Spleen (tissue), 11 donors: ENCODE results near the gene FBXL16. TPM values are rescaled to one million over a fixed set of nuclear protein-coding genes. Genes with fewer than 3 reads are reported as not detected.

ENCODE experiments used
- DNase-seq: peaks from one replicate; pipeline ENCODE4 v3.0.0-alpha.2; 2020
- H3K27ac ChIP-seq, 8 donors: fragments of 200-600 bp; sonication (generic) in 7 of 8; 1 replicate in 4 of 8; 2 replicates in 4 of 8; pipeline versions ENCODE4 v1.5.0 to v1.8.0; 2016 to 2021; ENCODE audit warnings: inconsistent platforms in 4 of 8, mild to moderate bottlenecking in 4 of 8, moderate library complexity in 1 of 8
- H3K27me3 ChIP-seq, 7 donors: fragments of 200-600 bp; sonication (generic) in 6 of 7; replicated peaks in 1 of 7; 1 replicate in 4 of 7; 2 replicates in 3 of 7; pipeline versions ENCODE4 v1.5.0 to v1.8.0; 2016 to 2021; ENCODE audit warnings: inconsistent platforms in 3 of 7, mild to moderate bottlenecking in 1 of 7
- H3K36me3 ChIP-seq, 6 donors: fragments of 200-600 bp; sonication (generic) in 5 of 6; 1 replicate in 4 of 6; 2 replicates in 2 of 6; pipeline versions ENCODE4 v1.5.0 to v1.8.0; 2016 to 2021; ENCODE audit warnings: inconsistent platforms in 2 of 6
- H3K4me1 ChIP-seq, 6 donors: fragments of 200-600 bp; sonication (generic) in 5 of 6; 1 replicate in 3 of 6; 2 replicates in 3 of 6; pipeline versions ENCODE4 v1.5.0 to v1.8.0; 2016 to 2021; ENCODE audit warnings: inconsistent platforms in 3 of 6
- H3K4me3 ChIP-seq, 8 donors: fragments of 200-600 bp; sonication (generic) in 7 of 8; 1 replicate in 4 of 8; 2 replicates in 4 of 8; pipeline versions ENCODE4 v1.5.0 to v1.8.0; 2016 to 2021; ENCODE audit warnings: inconsistent platforms in 4 of 8, mild to moderate bottlenecking in 4 of 8, moderate library complexity in 2 of 8
- H3K9me3 ChIP-seq, 8 donors: fragments of 200-600 bp; sonication (generic) in 7 of 8; 1 replicate in 4 of 8; 2 replicates in 4 of 8; pipeline versions ENCODE4 v1.5.0 to v1.8.0; 2016 to 2021; ENCODE audit warnings: inconsistent platforms in 4 of 8
- CTCF ChIP-seq, 11 experiments: fragments of 200-600 bp in 7 of 11; fragments of 450-650 bp in 4 of 11; sonication (generic) in 4 of 11; IDR thresholded peaks in 8 of 11; conservative IDR thresholded peaks in 3 of 11; 1 replicate in 7 of 11; 2 replicates in 4 of 11; pipeline versions ENCODE4 v1.4.0 to v1.8.0; 2016 to 2021; ENCODE audit warnings: antibody characterized with exemption in 11 of 11, inconsistent platforms in 4 of 11, mild to moderate bottlenecking in 1 of 11
- POLR2A ChIP-seq, 3 donors: fragments of 450-650 bp; IDR thresholded peaks; one replicate each; pipeline ENCODE4 v1.5.1; 2017; ENCODE audit warnings: antibody characterized with exemption in 3 of 3, mild to moderate bottlenecking in 1 of 3
- POLR2AphosphoS5 ChIP-seq, 3 donors: sonication (generic); formaldehyde crosslinking; IDR thresholded peaks; one replicate each; pipeline ENCODE4 v1.5.1; 2017; ENCODE audit warnings: antibody characterized with exemption in 3 of 3
- WGBS, 5 donors: extraction: QIAGEN DNeasy Blood & Tissue Kit in 3 of 5; methylation state at CpG; one replicate each; pipeline versions ENCODE4 v1.1.5 to v1.1.7; 2013 to 2018; 5-methylcytosine and 5-hydroxymethylcytosine counted together
- intact Hi-C: fragments of 100-400 bp; cut with DNase I; formaldehyde crosslinking; loops from one replicate; pipeline ENCODE4 v1.15.0; 2023; ENCODE audit warnings: low total_unique reads
- polyA plus RNA-seq, 3 donors: library from polyadenylated mRNA; stranded (reverse); fragments of 200-250 nt; gene quantifications; one replicate each; pipeline ENCODE4 v1.2.1, GENCODE V29; 2013
- total RNA-seq, 7 donors: library from RNA; depleted of rRNA in 3 of 7; stranded (reverse); fragments of >200 nt in 3 of 7; fragmentation: NEBNext Ultra II Directional in 4 of 7; extraction: Animal tissue kit (Norgen Biotek cat#: 25700) in 4 of 7; gene quantifications; one replicate each; pipeline versions ENCODE4 v1.1.0 to v1.2.1, GENCODE V29; 2016 to 2021
- donor health status: healthy with polysubstance abuse.
- donor health status: DM: no; HTN: no; CAD: no; lungs with moderate emphysema.
- donor health status: DM: no; HTN: no; CAD: no.
- donor health status: Bipolar disorder and iron deficiency.
- donor health status: healthy.
- donor health status: DM: no; HTN: no; CAD: no.
- donor health status: DM: yes; HTN: yes; CAD: no.

Gene FBXL16
- total and polyA plus RNA-seq, 10 donors, result 0.48 to 2.6 (median 1.5) TPM

- Histone ChIP-seq H3K4me1 (peaks cover 14 to 50% (median 34%) of the 10 kb centered on the region in 6 donors), H3K4me3 (peak overlapping the region; percentile 6 to 72 (median 46)), H3K9me3 (no peaks in the 10 kb centered on the region), H3K27me3 (peaks cover 0 to 84% (median 49%) of the 10 kb centered on the region in 7 donors), H3K36me3 (no peaks in the 10 kb centered on the region), H3K27ac (peak overlapping the region in 2 of 8 donors; percentile 56 to 73)
- intact Hi-C loops, result no loop called here
- no peak for DNase-seq
- 0 to 8% (median 3%) methylated on average over 12 to 37 of the region's 37 CpGs for WGBS, 5 donors
- TF ChIP-seq POLR2A (IDR thresholded peaks at IDR 0.05), result no peak
- TF ChIP-seq CTCF (IDR thresholded peaks at IDR 0.05 in 8 of 11, conservative IDR thresholded peaks at IDR 0.05 in 3 of 11), result no peak
- TF ChIP-seq POLR2AphosphoS5 (IDR thresholded peaks at IDR 0.05), result no peak
Observed at GRCh38 chr16:694863-695354, 10.7 kb downstream of the FBXL16 start.

DNA sequence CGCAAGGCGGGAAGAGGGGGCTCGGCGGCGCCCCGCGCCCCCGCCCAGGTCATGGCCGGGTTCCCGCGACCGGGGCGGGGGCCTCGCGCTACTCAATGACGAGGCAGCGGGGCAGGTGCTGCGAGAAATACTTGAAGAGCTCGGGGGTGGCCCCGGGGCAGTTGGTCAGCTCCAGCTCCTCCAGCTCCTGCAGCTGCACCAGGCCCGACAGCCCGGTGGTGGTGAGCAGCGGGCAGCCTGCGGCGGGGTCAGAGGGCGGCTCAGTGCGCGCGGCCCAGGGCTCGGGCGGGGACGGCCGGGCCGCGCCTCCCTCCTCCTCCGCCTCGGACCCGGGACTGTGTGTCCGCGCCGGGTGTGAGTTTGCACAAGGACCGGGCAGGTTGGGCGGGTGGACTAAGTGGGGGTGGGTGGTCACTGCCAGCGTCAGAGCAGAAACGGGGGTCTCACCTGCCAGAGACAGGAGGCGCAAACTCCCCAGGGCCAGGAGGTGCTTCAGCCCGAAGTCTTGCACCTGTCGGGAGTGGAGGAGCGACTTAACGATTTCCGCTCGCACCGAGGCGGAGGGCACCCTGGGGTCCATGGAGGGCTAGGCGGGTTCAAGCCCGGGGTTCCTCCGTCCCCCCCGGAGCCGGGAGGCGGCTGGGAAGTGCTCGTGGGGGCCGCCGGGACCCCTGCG is 11.3 kb downstream of the FBXL16 start:
- no peak for TF ChIP-seq CTCF (IDR thresholded peaks at IDR 0.05 in 8 of 11, conservative IDR thresholded peaks at IDR 0.05 in 3 of 11)
- no peak for TF ChIP-seq POLR2A (IDR thresholded peaks at IDR 0.05)
- TF ChIP-seq POLR2AphosphoS5 (IDR thresholded peaks at IDR 0.05), result no peak
- intact Hi-C loops, result no loop called here
- H3K4me3 ChIP-seq, result peak overlapping the region; percentile 6 to 72 (median 46)
- H3K27ac ChIP-seq, result peak overlapping the region in 2 of 8 donors; percentile 56 to 73
- H3K36me3 ChIP-seq, result no peaks in the 10 kb centered on the region
- H3K27me3 ChIP-seq, result peaks cover 0 to 78% (median 43%) of the 10 kb centered on the region in 7 donors
- peaks cover 19 to 50% (median 39%) of the 10 kb centered on the region in 6 donors for H3K4me1 ChIP-seq
- WGBS, 5 donors, result 2 to 11% (median 4%) methylated on average over 11 to 64 of the region's 64 CpGs
- no peaks in the 10 kb centered on the region for H3K9me3 ChIP-seq
- no peak for DNase-seq

- no peaks in the 10 kb centered on the region for H3K36me3 ChIP-seq
- DNase-seq, result no peak
- peaks cover 0 to 73% (median 39%) of the 10 kb centered on the region in 7 donors for H3K27me3 ChIP-seq
- intact Hi-C loops, result no loop called here
- WGBS, 5 donors, result 3 to 24% (median 13%) methylated on average over 17 to 37 of the region's 37 CpGs; no CpG with 5 or more reads in 1 of the 5 donors
- H3K27ac ChIP-seq, result peak overlapping the region in 1 of 8 donors; percentile 11
- TF ChIP-seq CTCF (IDR thresholded peaks at IDR 0.05 in 8 of 11, conservative IDR thresholded peaks at IDR 0.05 in 3 of 11) (no peak), POLR2AphosphoS5 (IDR thresholded peaks at IDR 0.05) (peak in 1 of 3 donors; percentile 1)
- peak overlapping the region in 4 of 8 donors; percentile 40 to 72 (median 46) for H3K4me3 ChIP-seq
- no peaks in the 10 kb centered on the region for H3K9me3 ChIP-seq
- peaks cover 25 to 54% (median 45%) of the 10 kb centered on the region in 6 donors for H3K4me1 ChIP-seq
Observed at GRCh38 chr16:693766-694165, 11.8 kb downstream of the FBXL16 start.

DNA sequence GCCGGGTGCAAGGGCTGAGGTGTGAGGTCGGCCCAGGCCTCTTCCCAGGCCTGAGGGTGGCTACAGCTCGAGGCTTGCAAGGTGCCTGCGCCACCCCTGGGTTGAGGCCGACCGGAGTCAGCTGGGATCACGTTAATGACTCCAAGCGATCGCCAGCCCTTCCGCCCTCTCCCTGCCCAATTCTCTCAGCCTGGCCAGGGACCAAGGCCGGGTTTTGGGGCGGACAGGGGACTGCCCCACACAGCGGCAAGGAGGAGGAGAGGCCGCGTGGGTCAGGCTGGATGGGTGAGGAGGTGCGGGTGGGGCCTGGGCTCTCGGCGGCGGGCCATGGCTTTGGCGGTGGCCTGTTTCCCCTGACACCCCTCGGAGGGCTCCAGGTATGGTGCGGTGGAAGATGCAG is 12.2 kb downstream of the FBXL16 start:
- DNase-seq, result no peak
- H3K36me3 ChIP-seq, result no peaks in the 10 kb centered on the region
- H3K4me1 ChIP-seq, result peaks cover 25 to 58% (median 49%) of the 10 kb centered on the region in 6 donors
- no peaks in the 10 kb centered on the region for H3K9me3 ChIP-seq
- TF ChIP-seq POLR2AphosphoS5 (IDR thresholded peaks at IDR 0.05) (peak in 1 of 3 donors; percentile 19), CTCF (IDR thresholded peaks at IDR 0.05 in 8 of 11, conservative IDR thresholded peaks at IDR 0.05 in 3 of 11) (no peak), POLR2A (IDR thresholded peaks at IDR 0.05) (no peak)
- H3K4me3 ChIP-seq, result peak overlapping the region in 1 of 8 donors; percentile 72
- WGBS, 5 donors, result 43 to 67% (median 53%) methylated on average over 9 to 22 of the region's 22 CpGs
- H3K27ac ChIP-seq, result no peak overlapping the region
- peaks cover 0 to 69% (median 39%) of the 10 kb centered on the region in 7 donors for H3K27me3 ChIP-seq
- intact Hi-C loops, result no loop called here
